Stimulated activated CD8-positive, alpha-beta memory T cell treated with anti-CD3 and anti-CD28 coated beads, Interleukin-15, amount 100 ng/mL, for 1 hour (primary cell): Measurements from ENCODE around the gene SLC8B1.

ENCODE experiments used
- DNase-seq: peaks from one replicate; pipeline ENCODE4 v3.0.0-alpha.2; 2020; ENCODE audit warnings: low read depth

SLC8B1 gene

DNA sequence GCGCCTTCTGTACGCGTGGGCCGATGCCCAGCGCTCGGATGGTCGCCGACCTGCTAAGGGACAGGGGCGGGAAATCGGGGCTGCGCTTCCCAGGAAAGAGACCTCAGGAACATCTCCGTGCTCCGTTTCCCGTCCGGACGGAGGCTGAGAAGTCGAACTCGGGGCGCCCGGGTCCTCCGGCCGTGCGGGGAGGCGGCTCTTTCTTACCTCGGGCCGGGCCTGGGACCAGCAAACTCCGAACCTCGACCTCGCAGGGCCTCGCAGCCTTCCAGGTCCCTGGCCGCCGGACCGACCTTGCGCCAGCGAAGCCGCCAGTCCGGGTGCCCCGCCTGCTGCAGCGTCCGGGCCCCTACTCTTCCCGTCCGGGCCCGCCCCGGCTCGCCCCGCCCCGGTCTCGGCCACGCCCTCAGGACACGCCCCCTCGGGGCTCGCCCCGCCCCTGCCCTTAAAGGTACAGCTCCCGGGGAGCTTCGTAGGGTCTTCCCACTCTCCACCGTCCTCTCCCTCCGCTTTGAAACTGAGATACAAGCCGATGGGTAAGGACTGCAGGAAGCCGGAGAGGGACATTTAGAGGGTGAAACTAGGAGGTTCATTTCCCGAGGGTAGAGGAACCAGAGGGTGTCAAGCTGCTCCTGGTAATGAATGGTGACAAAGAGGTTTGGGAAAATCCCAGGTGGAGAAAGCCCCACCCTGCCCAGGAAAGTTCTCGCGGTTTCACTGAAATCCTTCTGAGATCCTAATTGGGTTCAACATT is at the start of gene SLC8B1:
Gene SLC8B1, minus strand, starts transcription at position 324 of the 754 bp plus-strand sequence. CDS start 2,231 bp downstream, outside the sequence.
- peak; percentile 86 for DNase-seq

GRCh38 chr12:113382206-113382605 is 47.3 kb upstream of the SLC8B1 start:
- no peak for DNase-seq

- no peak for DNase-seq
Measured at GRCh38 chr12:113381220-113381619, 46.3 kb upstream of the SLC8B1 start.

- DNase-seq: no peak
Measured at GRCh38 chr12:113378291-113378690, 43.4 kb upstream of the SLC8B1 start.

DNA sequence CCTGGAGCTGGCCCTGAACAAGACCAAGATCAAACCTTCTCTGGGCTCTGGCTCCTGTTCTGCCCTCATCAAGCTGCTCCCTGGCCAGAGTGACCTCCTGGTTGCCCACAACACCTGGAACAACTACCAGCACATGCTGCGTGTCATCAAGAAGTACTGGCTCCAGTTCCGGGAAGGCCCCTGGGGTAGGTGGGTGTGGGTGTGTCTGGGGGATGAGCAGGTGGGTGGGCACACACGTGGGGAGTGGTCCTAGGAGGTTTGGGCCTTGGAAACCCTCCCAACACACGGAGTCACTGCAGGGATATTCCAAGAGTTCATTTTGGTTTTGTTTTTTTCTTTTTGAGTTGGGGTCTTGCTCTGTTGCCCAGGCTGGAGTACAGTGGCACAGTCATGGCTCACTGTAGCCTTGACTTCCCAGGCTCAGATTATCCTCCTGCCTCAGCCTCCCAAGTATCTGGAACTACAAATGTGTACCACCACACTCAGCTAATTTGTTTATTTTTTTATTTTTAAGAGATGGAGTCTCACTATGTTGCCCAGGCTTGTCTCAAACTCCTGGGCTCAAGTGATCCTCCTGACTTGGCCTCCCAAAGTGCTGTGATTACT is 40.0 kb upstream of the SLC8B1 start:
- DNase-seq: no peak

GRCh38 chr12:113373969-113374368 is 39.1 kb upstream of the SLC8B1 start:
- DNase-seq: no peak

DNA sequence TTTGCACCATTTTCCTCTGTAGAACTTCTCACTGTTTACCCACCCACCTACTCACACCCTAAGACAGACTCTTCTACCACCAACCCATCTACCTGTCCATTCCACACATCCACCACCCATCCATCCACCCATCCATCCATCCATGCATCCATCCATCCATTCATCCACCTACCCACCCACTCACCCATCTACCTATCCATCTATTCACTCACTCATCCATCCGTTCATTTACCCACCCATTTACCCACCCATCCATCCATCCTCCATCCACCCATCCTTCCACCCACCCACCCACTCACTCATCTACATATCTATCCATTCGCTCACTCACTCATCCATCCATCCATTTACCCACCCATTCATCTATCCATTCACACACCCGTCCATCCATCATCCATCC is 38.5 kb upstream of the SLC8B1 start:
- DNase-seq: no peak

- DNase-seq: no peak
Measured at GRCh38 chr12:113372371-113372770, 37.5 kb upstream of the SLC8B1 start.

- no peak for DNase-seq
Measured at GRCh38 chr12:113371808-113372207, 36.9 kb upstream of the SLC8B1 start.

DNA sequence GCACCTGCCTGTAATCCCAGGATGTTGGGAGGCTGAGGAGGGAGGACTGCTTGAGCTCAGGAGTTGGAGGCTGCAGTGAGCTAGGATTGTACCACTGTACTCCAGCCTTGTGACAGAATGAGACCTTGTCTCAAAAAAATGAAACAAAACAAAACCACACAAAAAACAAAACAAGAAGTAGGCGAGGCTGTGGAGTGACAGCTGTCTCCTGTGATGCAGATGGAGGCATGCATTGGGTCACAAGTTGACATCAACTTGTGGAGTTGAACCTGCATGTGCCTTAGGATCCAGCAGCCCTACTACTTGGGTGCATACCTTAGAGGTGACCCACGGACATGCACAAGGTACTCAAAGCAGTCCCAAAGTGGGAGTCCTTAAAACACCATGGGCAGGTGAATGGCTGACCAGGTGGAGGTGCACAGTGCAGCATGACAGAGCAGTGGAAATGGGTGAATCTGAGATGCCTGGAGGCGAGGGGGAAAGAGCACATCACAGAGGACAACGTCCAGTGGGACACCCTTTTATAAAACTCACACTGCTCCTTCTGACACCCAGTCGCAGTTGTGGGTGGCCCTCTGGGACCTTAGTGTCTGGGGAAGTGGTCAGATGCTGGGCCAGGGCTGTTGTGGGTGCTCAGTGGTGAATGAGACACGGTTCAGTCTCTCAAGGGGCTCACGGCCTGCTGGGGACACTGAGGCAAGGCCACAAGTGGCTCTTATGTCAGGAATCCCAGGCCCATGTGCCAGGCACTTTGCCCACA is 36.2 kb upstream of the SLC8B1 start:
- no peak for DNase-seq

DNA sequence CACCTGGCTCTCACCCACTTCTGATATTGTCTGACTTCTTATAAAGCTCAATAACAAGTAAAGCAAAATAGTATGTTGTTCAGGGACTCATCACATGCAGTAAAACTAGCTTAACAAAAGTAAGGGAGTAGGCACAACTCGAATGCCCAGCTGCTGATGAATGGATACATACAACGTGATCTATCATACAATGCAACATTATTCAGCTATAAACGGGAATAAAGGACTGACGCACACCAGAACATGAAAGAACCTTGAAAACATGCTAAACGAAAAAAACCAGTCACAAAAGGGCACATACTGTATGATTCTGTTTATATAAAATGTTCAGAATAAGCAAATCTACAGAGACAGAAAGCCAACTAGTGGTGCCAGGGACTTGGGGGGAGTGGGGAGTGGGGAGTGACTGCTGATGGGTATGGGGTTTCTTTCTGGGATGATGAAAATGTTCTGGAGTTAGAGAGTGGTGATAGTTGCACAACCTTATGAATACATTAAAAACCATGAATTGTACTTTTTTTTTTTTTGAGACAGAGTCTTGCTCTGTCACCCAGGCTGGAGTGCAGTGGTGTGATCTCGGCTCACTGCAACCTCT is 34.6 kb upstream of the SLC8B1 start:
- DNase-seq: no peak

GRCh38 chr12:113368331-113368730 is 33.4 kb upstream of the SLC8B1 start:
- no peak for DNase-seq

DNA sequence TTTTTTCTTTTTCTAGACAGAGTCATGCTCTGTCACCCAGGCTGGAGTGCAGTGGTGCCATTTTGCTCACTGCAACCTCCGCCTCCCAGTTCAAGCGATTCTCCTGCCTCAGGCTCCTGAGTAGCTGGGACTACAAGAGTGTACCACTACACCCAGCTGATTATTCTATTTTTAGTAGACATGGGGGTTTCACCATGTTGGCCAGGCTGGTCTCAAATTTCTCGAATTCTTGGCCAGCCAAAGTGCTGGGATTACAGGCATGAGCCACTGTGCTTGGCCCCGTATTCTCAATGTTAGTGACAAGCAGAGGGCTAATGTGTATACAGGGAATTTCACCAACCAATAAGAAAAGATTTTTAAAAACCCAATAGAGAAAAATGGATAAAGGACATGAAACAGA is 31.9 kb upstream of the SLC8B1 start:
- DNase-seq: no peak

DNA sequence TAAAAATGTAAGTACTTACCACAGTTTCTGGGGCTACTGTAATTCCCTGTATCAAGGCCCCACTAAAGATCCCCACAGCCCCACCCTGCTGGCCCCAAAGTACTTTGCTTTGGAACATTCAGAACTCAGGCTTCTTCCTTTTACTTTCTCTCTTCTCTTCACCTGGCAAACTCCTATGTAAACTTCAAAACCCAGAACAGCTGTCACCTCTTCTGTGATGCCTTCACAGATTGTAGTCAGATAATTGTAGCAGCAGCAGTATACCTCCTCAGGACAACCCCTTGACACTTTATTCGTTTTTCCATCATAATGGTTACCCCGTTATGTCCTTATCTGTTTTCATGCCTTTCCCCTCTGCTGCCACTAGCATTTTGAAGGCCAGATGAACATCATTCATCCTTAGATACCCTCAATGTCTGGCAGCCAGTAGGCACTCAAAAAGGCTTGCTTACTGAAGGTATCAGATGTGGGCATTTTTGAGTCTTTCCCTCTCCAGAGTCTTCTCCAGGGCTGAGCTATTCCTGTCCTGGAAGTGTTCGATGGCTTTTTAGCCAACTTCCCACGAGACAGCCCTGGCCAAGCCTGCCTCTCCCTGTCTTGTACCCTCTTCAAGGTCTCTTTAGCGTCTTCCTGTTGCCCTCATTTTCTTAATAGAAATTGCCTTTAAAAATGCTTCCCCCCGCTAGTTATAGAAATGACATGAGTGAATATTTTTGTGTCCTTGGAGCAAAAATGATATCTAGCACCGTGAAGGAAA is 30.9 kb upstream of the SLC8B1 start:
- DNase-seq: no peak

DNA sequence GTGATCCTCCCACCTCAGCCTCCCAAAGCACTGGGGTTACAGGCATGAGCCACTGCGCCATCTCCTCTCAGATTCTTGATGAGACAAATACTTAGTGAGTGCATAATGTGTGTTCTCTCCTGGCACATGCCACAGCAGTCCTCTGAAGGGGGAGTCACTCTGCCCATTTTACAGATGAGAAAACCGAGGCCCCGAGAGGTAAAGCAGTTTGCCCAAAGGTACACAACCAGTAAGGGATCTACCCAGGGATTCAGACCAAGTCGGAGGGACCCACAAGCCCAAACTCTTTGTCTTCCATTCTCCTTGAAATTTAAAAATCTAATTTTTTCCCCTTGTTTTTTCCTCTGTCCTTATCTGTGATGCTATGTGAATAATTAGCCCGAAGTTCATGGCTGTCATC is 29.8 kb upstream of the SLC8B1 start:
- no peak for DNase-seq

- no peak for DNase-seq
Measured at GRCh38 chr12:113361574-113362370, 26.9 kb upstream of the SLC8B1 start.

DNA sequence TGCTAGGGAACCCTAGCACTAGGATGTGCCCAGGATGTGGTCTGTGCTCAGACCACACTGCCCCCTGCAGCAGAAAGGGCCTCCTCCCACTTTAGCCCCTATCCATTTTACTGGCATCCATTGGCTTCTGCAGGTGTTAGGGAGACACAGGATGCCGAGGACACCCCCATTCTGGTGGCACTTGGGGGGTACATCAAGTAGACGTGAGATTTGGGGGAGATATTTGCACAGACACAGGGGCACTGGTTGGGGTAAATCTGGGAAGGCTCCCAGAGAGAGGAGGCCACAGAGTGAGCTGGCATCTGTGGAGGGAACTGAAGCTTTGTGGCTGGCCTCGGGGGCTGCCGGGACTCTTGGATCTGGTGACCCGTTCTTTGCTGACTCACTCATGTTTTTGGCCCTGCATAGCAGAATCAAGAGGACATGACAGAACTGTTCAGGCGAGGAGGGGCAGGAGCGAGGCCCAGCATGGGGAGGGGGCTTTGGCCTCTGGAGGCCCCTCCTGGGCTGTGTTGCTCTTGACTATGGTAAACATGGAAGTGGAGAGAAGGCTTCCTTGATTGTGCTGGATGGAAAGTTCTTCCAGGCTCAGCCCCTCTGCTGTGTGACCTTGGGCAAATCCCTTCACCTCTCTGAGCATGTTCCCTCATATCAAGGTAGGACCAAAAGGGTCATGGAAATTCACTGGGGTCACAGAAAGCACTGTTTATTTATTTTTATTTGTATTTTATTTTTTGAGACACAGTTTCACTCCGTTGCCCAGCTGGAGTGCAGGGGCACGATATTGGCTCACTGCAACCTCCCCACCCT is 25.2 kb upstream of the SLC8B1 start:
- DNase-seq: no peak

DNA sequence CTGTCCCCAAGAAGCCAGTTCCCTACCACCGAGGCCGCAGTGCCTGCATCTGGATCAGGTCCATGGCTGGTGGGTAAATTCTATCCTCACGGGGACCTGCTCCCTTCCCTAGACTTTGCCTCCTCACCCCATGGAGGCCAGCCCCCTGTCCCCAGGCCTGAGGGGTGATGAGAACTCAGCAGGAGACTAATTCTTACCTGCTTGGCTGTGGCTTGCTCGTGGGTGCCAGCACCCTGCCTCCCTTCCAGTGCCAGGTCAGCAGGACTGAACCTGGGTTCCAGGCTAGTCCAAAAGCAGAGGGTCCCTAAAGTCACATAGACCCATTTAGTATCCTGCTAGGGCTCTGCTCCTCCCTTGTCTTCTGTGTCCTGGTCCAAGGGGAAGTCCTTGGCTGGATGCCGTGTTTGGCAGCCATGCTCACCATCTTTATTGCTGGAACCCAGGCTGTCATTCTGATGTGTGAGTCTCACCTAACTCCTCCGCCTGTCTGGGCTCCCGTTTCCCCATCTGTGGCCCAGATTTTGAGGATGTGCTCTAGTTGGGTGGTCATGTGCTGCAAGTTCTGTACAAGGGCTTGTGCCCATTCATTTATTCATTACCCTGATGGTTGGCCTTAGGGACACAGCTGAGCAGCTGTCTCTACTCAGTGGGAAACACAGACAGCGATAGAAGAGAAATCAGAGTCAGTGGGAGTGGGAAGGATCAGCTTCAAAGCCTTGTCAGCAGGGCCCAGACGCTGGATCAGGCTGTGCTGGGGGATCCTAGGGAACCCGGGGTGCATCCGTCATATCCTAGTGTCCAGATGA is 24.4 kb upstream of the SLC8B1 start:
- DNase-seq: no peak

DNA sequence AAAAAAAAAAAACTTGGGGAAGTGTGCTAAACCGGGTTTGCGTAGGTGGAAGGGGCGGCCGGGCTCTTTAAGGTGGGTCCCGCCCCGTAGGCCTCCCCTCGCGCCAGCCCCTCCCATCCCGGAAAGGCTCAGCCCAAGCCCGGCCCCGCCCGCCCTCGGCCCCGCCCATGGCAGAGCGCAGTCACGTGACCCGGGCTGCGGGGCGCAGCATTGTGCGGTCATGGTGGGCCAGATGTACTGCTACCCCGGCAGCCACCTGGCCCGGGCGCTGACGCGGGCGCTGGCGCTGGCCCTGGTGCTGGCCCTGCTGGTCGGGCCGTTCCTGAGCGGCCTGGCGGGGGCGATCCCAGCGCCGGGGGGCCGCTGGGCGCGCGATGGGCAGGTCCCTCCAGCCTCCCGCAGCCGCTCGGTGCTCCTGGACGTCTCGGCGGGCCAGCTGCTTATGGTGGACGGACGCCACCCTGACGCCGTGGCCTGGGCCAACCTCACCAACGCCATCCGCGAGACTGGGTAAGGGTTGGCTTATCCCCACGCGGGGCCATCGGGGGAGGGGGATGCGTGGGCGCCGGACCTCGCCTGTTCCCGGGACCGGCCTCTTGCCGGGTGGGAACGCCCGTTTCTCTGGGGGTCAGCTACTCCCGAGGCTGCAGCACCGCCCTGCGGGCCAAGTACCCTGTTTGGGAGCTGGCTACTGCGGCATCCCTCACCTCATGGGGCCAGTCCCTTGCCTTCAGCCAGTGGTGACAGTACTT is 23.6 kb upstream of the SLC8B1 start, which contains the start of gene PLBD2:
Gene PLBD2, plus strand, starts transcription at position 207 of the 752 bp plus-strand sequence. Its CDS starts 14 bp downstream, at position 221.
- peak; percentile 87 for DNase-seq
